Heart left ventricle (tissue), 13 donors: ENCODE data around the gene TEDC1.

Experiments used
- CTCF ChIP-seq, 12 donors: fragments of 200-600 bp; sonication (generic) in 4 of 12; IDR thresholded peaks; one replicate each; pipeline versions ENCODE4 v1.5.0 to v1.8.0; 2018 to 2022; ENCODE audit warnings: antibody characterized with exemption in 12 of 12, mild to moderate bottlenecking in 5 of 12
- POLR2A ChIP-seq, 2 donors: fragments of 450-650 bp; IDR thresholded peaks; one replicate each; pipeline ENCODE4 v1.6.1; 2017; ENCODE audit warnings: antibody characterized with exemption in 2 of 2, mild to moderate bottlenecking in 2 of 2, moderate library complexity in 2 of 2
- donor health status: ischemic (EF 13 %, LVEDD 7.1; RV severe dilation, severe dysfunction).
- donor health status: DM: no; HTN: yes; CAD: no.
- donor health status: DM: no; HTN: no; CAD: no.
- donor health status: ischemic (EF 25% LVEDD 6.9; RV normal size, moderate dysfunction).
- donor health status: ischemic (EF 25% LVEDD 5.7; RV mildly dilated, moderate dysfunction).
- donor health status: ischemic (EF 35%, LVEDD 5.7; RV mildly dilated, moderate dysfunction).
- donor health status: nonischemic (EF 11% LVEDD 7.7; RV severe dilation, severe dysfunction).
- donor health status: DM: yes; HTN: yes; CAD: no.
- donor health status: PGD.
- donor health status: ischemic (EF 29% LVEDD 5.4; RV normal size, mild dysfunction).
- donor health status: nonischemic (EF 23%, LVEDD 6.1; RV moderate dilation, normal function).

DNA sequence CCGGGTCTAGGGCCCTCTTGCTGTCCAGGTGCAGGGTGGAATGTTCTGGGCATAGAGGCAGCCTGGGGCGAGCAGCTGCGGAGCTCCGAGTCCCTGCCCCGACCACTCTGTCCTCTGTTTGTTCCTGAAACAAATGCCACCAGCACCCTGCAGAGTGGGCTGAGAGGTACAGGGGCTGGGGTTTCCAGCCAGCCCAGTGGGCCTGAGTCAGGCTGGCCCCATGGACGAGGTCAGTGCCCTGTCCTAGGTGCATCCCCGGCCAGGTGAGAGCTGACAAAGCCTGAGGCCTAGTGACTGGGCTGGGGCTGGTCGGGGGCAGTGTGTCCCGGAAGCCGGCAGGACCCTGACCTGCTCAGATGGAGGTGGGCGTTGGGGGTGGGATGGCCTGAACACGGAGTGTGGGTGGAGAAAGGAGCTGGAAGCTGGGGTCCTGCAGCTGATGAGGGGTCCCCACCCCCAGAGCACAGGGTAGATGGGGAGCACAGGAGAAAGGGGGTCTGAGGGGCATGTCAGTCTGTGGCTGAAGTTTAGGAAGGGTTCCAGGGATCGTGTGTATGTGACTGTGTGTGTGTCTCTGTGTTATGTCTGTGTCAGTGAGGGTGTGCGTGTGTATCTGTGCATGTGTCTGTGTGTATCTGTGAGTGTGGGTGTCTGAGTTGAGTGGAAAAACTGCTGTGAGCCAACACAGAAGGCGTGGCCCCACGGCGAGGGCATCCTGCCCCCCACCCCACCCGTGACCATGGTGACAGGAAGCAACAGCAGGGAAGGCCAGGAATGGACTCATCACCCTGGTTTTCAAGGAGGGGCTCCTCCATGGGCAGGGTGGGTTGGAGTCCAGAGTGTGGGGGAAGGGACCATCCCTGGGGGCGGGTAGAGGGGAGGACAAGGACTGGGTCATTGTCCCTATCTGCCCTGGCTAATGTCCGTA is 6.7 kb upstream of the TEDC1 start:
- no peak for TF ChIP-seq CTCF (IDR thresholded peaks at IDR 0.05)
- TF ChIP-seq POLR2A (IDR thresholded peaks at IDR 0.05) = no peak
